DND-41 (cell line): ENCODE measurements around the gene LINGO1.

Experiments
- ATAC-seq: fragments of 200-7000 bp; cut with Tn5 transposase; 3 replicates; pipeline ENCODE4 v1.9.1; 2021; ENCODE audit warnings: low read depth; ENCODE audit not compliant: insufficient read depth
- DNase-seq: peaks from one replicate; pipeline ENCODE4 v3.0.0-alpha.2; 2020
- H2AFZ ChIP-seq: 2 replicates; pipeline ENCODE4 v1.6.0; 2012; ENCODE audit warnings: low read depth, low read length
- H3K27ac ChIP-seq: 2 replicates; pipeline ENCODE4 v1.5.1; 2012; ENCODE audit warnings: low read length, inconsistent platforms
- H3K27me3 ChIP-seq: fragments of 200-600 bp; sonication (generic); 2 replicates; pipeline ENCODE4 v1.6.0; 2012; ENCODE audit warnings: low read length, mild to moderate bottlenecking, inconsistent platforms; ENCODE audit not compliant: insufficient read depth, poor library complexity
- H3K36me3 ChIP-seq: 2 replicates; pipeline ENCODE4 v1.5.1; 2012; ENCODE audit warnings: low read length, inconsistent platforms; ENCODE audit not compliant: insufficient read depth
- H3K4me1 ChIP-seq: 2 replicates; pipeline ENCODE4 v1.5.1; 2012; ENCODE audit warnings: mild to moderate bottlenecking, low read length; ENCODE audit not compliant: insufficient read depth
- H3K4me2 ChIP-seq: 2 replicates; pipeline ENCODE4 v1.6.0; 2012; ENCODE audit warnings: mild to moderate bottlenecking, moderate library complexity, low read length, inconsistent platforms; ENCODE audit not compliant: insufficient read depth
- H3K4me3 ChIP-seq, 2 experiments: fragments of 200-600 bp in 1 of 2; shearing (Covaris generic) in 1 of 2; 2 replicates each; pipeline ENCODE4 v1.5.1; 2012 to 2016; ENCODE audit warnings: inconsistent platforms in 2 of 2, low read length in 2 of 2, mild to moderate bottlenecking in 2 of 2, low read depth in 1 of 2, moderate library complexity in 1 of 2
- H3K79me2 ChIP-seq: 2 replicates; pipeline ENCODE4 v1.6.0; 2012; ENCODE audit warnings: low read length, inconsistent platforms; ENCODE audit not compliant: insufficient read depth
- H3K9ac ChIP-seq: 2 replicates; pipeline ENCODE4 v1.6.0; 2012; ENCODE audit warnings: low read depth, mild to moderate bottlenecking, inconsistent platforms, low read length, moderate library complexity
- H3K9me3 ChIP-seq: 2 replicates; pipeline ENCODE4 v1.5.1; 2012; ENCODE audit warnings: low read length, moderate library complexity, mild to moderate bottlenecking, inconsistent platforms; ENCODE audit not compliant: insufficient read depth, severe bottlenecking
- H4K20me1 ChIP-seq: 2 replicates; pipeline ENCODE4 v1.6.0; 2012; ENCODE audit warnings: low read length; ENCODE audit not compliant: insufficient read depth
- CTCF ChIP-seq: IDR thresholded peaks from 2 replicates; pipeline ENCODE4 v1.5.1; 2012; ENCODE audit warnings: borderline replicate concordance, low read length, moderate library complexity, mild to moderate bottlenecking; ENCODE audit not compliant: poor library complexity, severe bottlenecking; ENCODE audit errors: extremely low read depth
- EZH2 ChIP-seq: IDR thresholded peaks from 3 replicates; pipeline ENCODE4 v1.6.1; 2012; ENCODE audit warnings: borderline replicate concordance, low read depth, mild to moderate bottlenecking, moderate library complexity, low read length, inconsistent platforms; ENCODE audit not compliant: severe bottlenecking

The LINGO1 gene

GRCh38 chr15:77639431-77639830, 6.7 kb upstream of the LINGO1 start:
- Histone ChIP-seq H3K27ac (no peak overlapping the region), H2AFZ (no peak overlapping the region), H3K36me3 (no peaks in the 10 kb centered on the region), H4K20me1 (0 out of 2 replicates have a peak, but pooled peaks cover 4% of the 10 kb centered on the region), H3K4me3 (no peak overlapping the region), H3K79me2 (no peaks in the 10 kb centered on the region), H3K9ac (no peak overlapping the region), H3K4me2 (no peak overlapping the region), H3K4me1 (no peaks in the 10 kb centered on the region), H3K9me3 (no peaks in the 10 kb centered on the region), H3K27me3 (no peaks in the 10 kb centered on the region)
- ATAC-seq (no peak), DNase-seq (no peak)
- TF ChIP-seq CTCF (no peak), EZH2 (no peak)

- H4K20me1 ChIP-seq = peaks cover 4% of the 10 kb centered on the region; the same call in 1 of the 2 replicates
- H3K27ac ChIP-seq = no peak overlapping the region
- DNase-seq (no peak), ATAC-seq (no peak)
- H3K9ac ChIP-seq = no peak overlapping the region
- H3K79me2 ChIP-seq = no peaks in the 10 kb centered on the region
- H3K27me3 ChIP-seq = no peaks in the 10 kb centered on the region
- TF ChIP-seq EZH2 = no peak
- TF ChIP-seq CTCF = no peak
- H2AFZ ChIP-seq = no peak overlapping the region
- no peaks in the 10 kb centered on the region for H3K36me3 ChIP-seq
- H3K4me2 ChIP-seq = no peak overlapping the region
- H3K9me3 ChIP-seq = no peaks in the 10 kb centered on the region
- H3K4me1 ChIP-seq = 0 out of 2 replicates have a peak, but pooled peaks cover 3% of the 10 kb centered on the region
- no peak overlapping the region for H3K4me3 ChIP-seq
These were observed 5.4 kb upstream of the LINGO1 start for GRCh38 chr15:77637851-77638692.

- Histone ChIP-seq H3K9ac (no peak overlapping the region), H3K4me2 (no peak overlapping the region), H3K27ac (no peak overlapping the region), H4K20me1 (peaks cover 4% of the 10 kb centered on the region; the same call in 1 of the 2 replicates), H3K4me3 (no peak overlapping the region), H3K9me3 (no peaks in the 10 kb centered on the region), H3K4me1 (0 out of 2 replicates have a peak, but pooled peaks cover 3% of the 10 kb centered on the region), H3K36me3 (no peaks in the 10 kb centered on the region), H3K27me3 (no peaks in the 10 kb centered on the region), H2AFZ (no peak overlapping the region), H3K79me2 (no peaks in the 10 kb centered on the region)
- TF ChIP-seq EZH2 (no peak), CTCF (no peak)
- DNase-seq = no peak
- ATAC-seq = no peak
These were observed 3.5 kb upstream of the LINGO1 start for GRCh38 chr15:77636209-77636608.
